ENCODE measurements around the gene CLTCL1. TPM values are rescaled to one million over a fixed set of nuclear protein-coding genes. Genes with fewer than 3 reads are reported as not detected.

The CLTCL1 gene
- total RNA-seq, 1 experiment from 2014 or later: 21.7 TPM

GRCh38 chr22:19196841-19197612 is 94.5 kb downstream of the CLTCL1 start:
- Mint-ChIP-seq H3K4me3 (ENCODE audit: unreplicated experiment) (no peak overlapping the region), H3K4me1 (ENCODE audit: insufficient read depth, unreplicated experiment) (no peaks in the 10 kb centered on the region), H3K9me3 (ENCODE audit: unreplicated experiment) (no peaks in the 10 kb centered on the region), H3K27me3 (ENCODE audit: insufficient read depth, unreplicated experiment) (no peaks in the 10 kb centered on the region), H3K27ac (ENCODE audit: low read depth, unreplicated experiment) (no peak overlapping the region), H3K36me3 (ENCODE audit: insufficient read depth, unreplicated experiment) (peaks cover 35% of the 10 kb centered on the region)
- DNase-seq (ENCODE audit: unreplicated experiment): no peak
- ChIA-PET POLR2A (no interaction called here), CTCF (interaction anchor here (0.7 to 1.1 kb wide), 3 partner anchors 14 to 268 kb away, joined by 3 to 4 read pairs (median 3); no protein-coding TSS in a partner anchor)
- no peak for TF ChIP-seq CTCF (IDR thresholded peaks at IDR 0.05; ENCODE audit: unreplicated experiment)
- intact Hi-C loops (cut with micrococcal nuclease): no loop called here
- BruUV-seq (replicated peaks): no TSS peak

- POLR2A ChIA-PET: no interaction called here
- no peaks in the 10 kb centered on the region for H3K9me3 Mint-ChIP-seq (ENCODE audit: unreplicated experiment)
- TF ChIP-seq CTCF (IDR thresholded peaks at IDR 0.05; ENCODE audit: unreplicated experiment): no peak
- CTCF ChIA-PET: interaction anchor here (1.5 kb wide), 1 partner anchor 16 kb away, joined by 4 read pairs; no protein-coding TSS in a partner anchor
- H3K36me3 Mint-ChIP-seq (ENCODE audit: insufficient read depth, unreplicated experiment): peaks cover 31% of the 10 kb centered on the region
- intact Hi-C loops (cut with micrococcal nuclease): no loop called here
- H3K27ac Mint-ChIP-seq (ENCODE audit: low read depth, unreplicated experiment): no peak overlapping the region
- BruUV-seq (replicated peaks): no TSS peak
- H3K4me1 Mint-ChIP-seq (ENCODE audit: insufficient read depth, unreplicated experiment): no peaks in the 10 kb centered on the region
- DNase-seq (ENCODE audit: unreplicated experiment): no peak
- no peak overlapping the region for H3K4me3 Mint-ChIP-seq (ENCODE audit: unreplicated experiment)
- H3K27me3 Mint-ChIP-seq (ENCODE audit: insufficient read depth, unreplicated experiment): no peaks in the 10 kb centered on the region
Observed at GRCh38 chr22:19195796-19196731, 95.5 kb downstream of the CLTCL1 start.

- intact Hi-C loops (cut with micrococcal nuclease): no loop called here
- H3K9me3 Mint-ChIP-seq (ENCODE audit: unreplicated experiment): no peaks in the 10 kb centered on the region
- BruUV-seq (replicated peaks): no TSS peak
- H3K27me3 Mint-ChIP-seq (ENCODE audit: insufficient read depth, unreplicated experiment): no peaks in the 10 kb centered on the region
- H3K4me1 Mint-ChIP-seq (ENCODE audit: insufficient read depth, unreplicated experiment): no peaks in the 10 kb centered on the region
- H3K4me3 Mint-ChIP-seq (ENCODE audit: unreplicated experiment): no peak overlapping the region
- no peak overlapping the region for H3K27ac Mint-ChIP-seq (ENCODE audit: low read depth, unreplicated experiment)
- CTCF ChIA-PET: interaction anchor here (1.5 kb wide), 1 partner anchor 15 kb away, joined by 4 read pairs; no protein-coding TSS in a partner anchor
- POLR2A ChIA-PET: no interaction called here
- no peak for DNase-seq (ENCODE audit: unreplicated experiment)
- no peak for TF ChIP-seq CTCF (IDR thresholded peaks at IDR 0.05; ENCODE audit: unreplicated experiment)
- peaks cover 38% of the 10 kb centered on the region for H3K36me3 Mint-ChIP-seq (ENCODE audit: insufficient read depth, unreplicated experiment)
Observed at GRCh38 chr22:19194766-19195536, 96.6 kb downstream of the CLTCL1 start.

Data from MCF 10A (cell line).